GM12878 (cell line): ENCODE data around the gene BAG3. TPM values are rescaled to one million over a fixed set of nuclear protein-coding genes. Genes with fewer than 3 reads are reported as not detected.

Experiments used
- ATAC-seq: fragments of 200-7000 bp; cut with Tn5 transposase; 3 replicates; pipeline ENCODE4 v1.9.1; 2020; ENCODE audit warnings: mild to moderate bottlenecking, moderate library complexity
- BruUV-seq: library from RNA; stranded (reverse); fragments of 400-500 nt; replicated peaks from 2 replicates; lab custom pipeline; 2021; lab: Mats Ljungman, UMichigan
- CTCF ChIA-PET: fragments of 300-600 bp; sonication (Branson Sonifier 250); formaldehyde crosslinking; extraction: SDS; loops from one replicate; lab custom pipeline; 2021; ENCODE audit warnings: inconsistent platforms; lab: Yijun Ruan, JAX
- POLR2A ChIA-PET: fragments of 350-600 bp; formaldehyde crosslinking; extraction: SDS; loops from one replicate; lab custom pipeline; 2021; ENCODE audit warnings: inconsistent platforms; lab: Charles Lee
- RAD21 ChIA-PET: fragments of 300-600 bp; sonication (Branson Sonifier 250); formaldehyde crosslinking; loops from one replicate; lab custom pipeline; 2023; ENCODE audit warnings: antibody characterized with exemption; ENCODE audit not compliant: unreplicated experiment; lab: Charles Lee
- SMC1A ChIA-PET: fragments of 300-600 bp; sonication (Branson Sonifier 250); formaldehyde crosslinking; loops from one replicate; lab custom pipeline; 2023; ENCODE audit not compliant: unreplicated experiment, uncharacterized antibody; lab: Charles Lee
- DNase-seq: peaks from one replicate; pipeline ENCODE4 v3.0.0-alpha.2; 2011; ENCODE audit warnings: low read depth, low spot score
- FAIRE-seq: peaks from 3 replicates; lab custom pipeline; 2011; peaks lifted over from hg19 to GRCh38; lab: Jason Lieb, UNC
- H2AFZ ChIP-seq: 2 replicates; pipeline ENCODE4 v1.6.0; 2011; ENCODE audit warnings: low read depth, low read length, control low read depth; ENCODE audit not compliant: control insufficient read depth
- H3K27ac ChIP-seq: 2 replicates; pipeline ENCODE4 v1.5.1; 2011; ENCODE audit warnings: control low read depth; ENCODE audit not compliant: control insufficient read depth, insufficient read depth
- H3K27me3 ChIP-seq, 2 experiments: replicated peaks in 1 of 2; 2 replicates each; pipeline versions ENCODE4 v1.6.0 to v1.6.1; 2011; ENCODE audit warnings: low read length in 1 of 2; ENCODE audit not compliant: control insufficient read depth in 2 of 2, insufficient read depth in 2 of 2
- H3K36me3 ChIP-seq, 2 experiments: 2 replicates each; pipeline ENCODE4 v1.5.1; 2011; ENCODE audit warnings: low read length in 1 of 2; ENCODE audit not compliant: control insufficient read depth in 2 of 2, insufficient read depth in 2 of 2
- H3K4me1 ChIP-seq: 2 replicates; pipeline ENCODE4 v1.6.1; 2011; ENCODE audit warnings: mild to moderate bottlenecking, low read length, moderate library complexity, mixed read lengths; ENCODE audit not compliant: control insufficient read depth, insufficient read depth
- H3K4me2 ChIP-seq: 2 replicates; pipeline ENCODE4 v1.6.0; 2011; ENCODE audit warnings: control low read depth; ENCODE audit not compliant: control insufficient read depth, insufficient read depth
- H3K4me3 ChIP-seq: fragments of 200-600 bp; sonication (generic); 2 replicates; pipeline ENCODE4 v1.5.1; 2016
- H3K79me2 ChIP-seq: 2 replicates; pipeline ENCODE4 v1.6.0; 2011; ENCODE audit warnings: low read length; ENCODE audit not compliant: control insufficient read depth, insufficient read depth
- H3K9ac ChIP-seq: 2 replicates; pipeline ENCODE4 v1.8.0; 2011; ENCODE audit warnings: low read length, control low read depth, mixed read lengths; ENCODE audit not compliant: control insufficient read depth, insufficient read depth
- H3K9me3 ChIP-seq: replicated peaks from 3 replicates; pipeline ENCODE4 v1.5.1; 2011; ENCODE audit warnings: mild to moderate bottlenecking, low read length; ENCODE audit not compliant: control insufficient read depth, insufficient read depth
- H4K20me1 ChIP-seq: 2 replicates; pipeline ENCODE4 v1.6.0; 2011; ENCODE audit not compliant: control insufficient read depth, insufficient read depth
- ASH2L ChIP-seq: fragments of 300-600, 200-600 bp; sonication (generic); IDR thresholded peaks from 2 replicates; pipeline ENCODE4 v1.6.1; 2017; ENCODE audit warnings: low read depth, mild to moderate bottlenecking, borderline replicate concordance
- ATF7 ChIP-seq: fragments of 450-650 bp; IDR thresholded peaks from 2 replicates; pipeline ENCODE4 v1.6.1; 2016; ENCODE audit warnings: low read depth, mild to moderate bottlenecking
- CTCF ChIP-seq, 3 experiments: IDR thresholded peaks in 2 of 3; conservative IDR thresholded peaks in 1 of 3; 2 replicates each; pipeline ENCODE4 v1.5.1; 2011; ENCODE audit warnings: low read depth in 3 of 3, low read length in 3 of 3, mild to moderate bottlenecking in 3 of 3, control low read depth in 2 of 3, moderate library complexity in 2 of 3, inconsistent platforms in 1 of 3, mixed read lengths in 1 of 3; ENCODE audit not compliant: control insufficient read depth in 2 of 3, insufficient read depth in 1 of 3; ENCODE audit errors: extremely low read depth in 1 of 3
- CUX1 ChIP-seq: IDR thresholded peaks from 2 replicates; pipeline ENCODE4 v1.6.1; 2012; ENCODE audit warnings: improper control_type of control experiment, low read depth, low read length; ENCODE audit not compliant: insufficient replicate concordance
- ELK1 ChIP-seq: IDR thresholded peaks from 2 replicates; pipeline ENCODE4 v1.6.1; 2012; ENCODE audit warnings: low read depth, low read length, improper control_type of control experiment
- FOXM1 ChIP-seq: IDR thresholded peaks from 2 replicates; pipeline ENCODE4 v1.6.1; 2012; ENCODE audit warnings: low read depth, mild to moderate bottlenecking, inconsistent platforms, low read length, moderate library complexity
- HDAC2 ChIP-seq: fragments of 200-600 bp; sonication (generic); IDR thresholded peaks from 2 replicates; pipeline ENCODE4 v1.6.1; 2017
- IRF5 ChIP-seq: fragments of 450-650 bp; IDR thresholded peaks from 2 replicates; pipeline ENCODE4 v1.6.1; 2017; ENCODE audit warnings: borderline replicate concordance
- JUND ChIP-seq: IDR thresholded peaks from 2 replicates; pipeline ENCODE4 v1.6.1; 2012; ENCODE audit warnings: low read depth, mild to moderate bottlenecking, low read length, improper control_type of control experiment, moderate library complexity
- MAX ChIP-seq: IDR thresholded peaks from 2 replicates; pipeline ENCODE4 v1.6.1; 2012; ENCODE audit warnings: low read depth, low read length, improper control_type of control experiment
- NFXL1 ChIP-seq: fragments of 450-650 bp; IDR thresholded peaks from 2 replicates; pipeline ENCODE4 v1.6.1; 2017; ENCODE audit warnings: antibody characterized with exemption, mild to moderate bottlenecking, borderline replicate concordance
- RAD51 ChIP-seq: fragments of 450-650 bp; IDR thresholded peaks from 2 replicates; pipeline ENCODE4 v1.6.1; 2016; ENCODE audit warnings: moderate library complexity, mild to moderate bottlenecking, inconsistent platforms
- RB1 ChIP-seq: fragments of 450-650 bp; formaldehyde crosslinking; IDR thresholded peaks from 2 replicates; pipeline ENCODE4 v1.6.1; 2017; ENCODE audit warnings: mild to moderate bottlenecking, borderline replicate concordance
- SRF ChIP-seq, 2 experiments: IDR thresholded peaks; 2 replicates each; pipeline ENCODE4 v1.6.1; 2011; ENCODE audit warnings: low read depth in 2 of 2, low read length in 2 of 2, mild to moderate bottlenecking in 1 of 2, moderate library complexity in 1 of 2
- WGBS: methylation state at CpG from one replicate; pipeline ENCODE4 v1.1.6; 2016; ENCODE audit warnings: low lambda C conversion rate; ENCODE audit not compliant: insufficient replicate concordance, insufficient coverage; ENCODE audit errors: missing lambda C conversion rate; 5-methylcytosine and 5-hydroxymethylcytosine counted together
- in situ Hi-C: fragments of 300-500 bp; cut with MboI; formaldehyde crosslinking; loops from 9 replicates; pipeline ENCODE4 v1.14.3; 2018; ENCODE audit warnings: mixed read lengths
- intact Hi-C: fragments of 100-400 bp; cut with micrococcal nuclease; formaldehyde crosslinking; loops from one replicate; pipeline ENCODE4 v1.14.2; 2022; ENCODE audit not compliant: unreplicated experiment
- polyA plus RNA-seq, 11 experiments: library from polyadenylated mRNA; depleted of rRNA in 4 of 11; unstranded in 6 of 11; stranded (reverse) in 5 of 11; fragments of >200 nt; fragmentation: Nextera tagmentation in 4 of 11; fragmentation: Illumina TruSeq in 1 of 11; extraction: Ambion mirVana in 4 of 11; extraction: Trizol in 1 of 11; gene quantifications; 1 replicate in 1 of 11; 2 replicates in 10 of 11; pipeline versions ENCODE4 v1.2.1 to v1.2.3, GENCODE V29; 2011 to 2016; ENCODE audit warnings: inconsistent platforms in 2 of 11, missing spikeins in 2 of 11, low read depth in 1 of 11
- total RNA-seq, 4 experiments: library from RNA; depleted of rRNA in 3 of 4; stranded (reverse); fragments of >200 nt in 3 of 4; fragmentation: Illumina TruSeq in 1 of 4; extraction: Trizol in 1 of 4; gene quantifications; 2 replicates each; pipeline versions ENCODE4 v1.2.1 to v1.2.3, GENCODE V29; 2013 to 2021

BAG3 gene
- total and polyA plus RNA-seq, 10 of the 15 experiments (the other 5 are each of a cell fraction or from before 2014, with no cell fraction given), result 0.71 to 14.1 (median 4.3) TPM

GRCh38 chr10:119670717-119671116, 19.5 kb downstream of the BAG3 start:
- no peak overlapping the region for H3K4me2 ChIP-seq
- H3K27me3 ChIP-seq, result no peaks in the 10 kb centered on the region
- ATAC-seq (no peak), FAIRE-seq (no peak), DNase-seq (no peak)
- no TSS peak for BruUV-seq
- H3K9ac ChIP-seq, result no peak overlapping the region
- H4K20me1 ChIP-seq, result no peaks in the 10 kb centered on the region
- ChIA-PET RAD21 (interaction anchor here (0.8 kb wide), 2 partner anchors 16 to 55 kb away, joined by 3 to 4 read pairs; partner anchors contain the start of gene INPP5F), SMC1A (no interaction called here), POLR2A (no interaction called here), CTCF (interaction anchor here (0.7 to 1.1 kb wide), 3 partner anchors 14 to 81 kb away, joined by 3 to 4 read pairs (median 4); no protein-coding TSS in a partner anchor)
- no peak overlapping the region for H3K27ac ChIP-seq
- H3K79me2 ChIP-seq, result no peaks in the 10 kb centered on the region
- H3K4me3 ChIP-seq, result no peak overlapping the region
- peaks cover 0 to 15% of the 10 kb centered on the region in 2 experiments; a peak in 2 of 4 replicates for H3K36me3 ChIP-seq
- 76% methylated on average over 3 of the region's 3 CpGs for WGBS
- H3K4me1 ChIP-seq, result no peaks in the 10 kb centered on the region
- H2AFZ ChIP-seq, result no peak overlapping the region
- H3K9me3 ChIP-seq, result no peaks in the 10 kb centered on the region
- in situ Hi-C loops, result no loop called here
- intact Hi-C loops, result no loop called here
- TF ChIP-seq NFXL1 (no peak), RB1 (no peak), JUND (no peak), ATF7 (no peak), RAD51 (no peak), HDAC2 (no peak), IRF5 (no peak), CUX1 (no peak), FOXM1 (no peak), ASH2L (no peak), SRF (IDR thresholded peaks at IDR 0.05; ENCODE audit: low read depth in 2 of 2, low read length in 2 of 2) (no peak), ELK1 (no peak), CTCF (IDR thresholded peaks at IDR 0.05 in 2 of 3, conservative IDR thresholded peaks at IDR 0.05 in 1 of 3; ENCODE audit: control insufficient read depth in 2 of 3, extremely low read depth in 1 of 3, insufficient read depth in 1 of 3, low read depth in 3 of 3, low read length in 3 of 3) (no peak), MAX (no peak)
